ENCODE data around the gene SLC23A1. TPM values are rescaled to one million over a fixed set of nuclear protein-coding genes. Genes with fewer than 3 reads are reported as not detected.

The SLC23A1 gene
- total and polyA plus RNA-seq, 4 donors: 10.0 to 18.0 (median 17.4) TPM

DNA sequence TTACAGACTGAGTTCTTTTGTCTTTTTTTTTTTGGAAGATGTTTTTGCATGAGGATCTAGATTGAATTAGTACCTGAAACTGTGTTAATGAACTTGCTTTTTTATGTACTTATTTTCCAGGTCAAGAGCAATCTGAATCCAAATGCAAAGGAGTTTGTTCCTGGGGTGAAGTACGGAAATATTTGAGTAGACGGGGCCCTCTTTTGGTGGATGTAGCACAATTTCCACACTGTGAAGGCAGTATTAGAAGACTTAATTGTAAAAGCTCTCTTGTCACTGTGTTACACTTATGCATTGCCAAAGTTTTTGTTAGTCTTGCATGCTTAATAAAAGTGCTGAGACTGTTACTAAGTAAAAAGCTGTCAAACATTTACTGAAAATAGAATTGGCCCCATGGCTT lies 14.5 kb downstream of the SLC23A1 start:
- TF ChIP-seq RAD21 (IDR thresholded peaks at IDR 0.05): no peak
- no peak for TF ChIP-seq SP1 (IDR thresholded peaks at IDR 0.05)
- no peak for TF ChIP-seq ATF3 (IDR thresholded peaks at IDR 0.05)
- peaks cover 17 to 53% (median 37%) of the 10 kb centered on the region in 4 donors for H3K36me3 ChIP-seq (ENCODE audit: control insufficient read depth in 4 of 4, insufficient read depth in 3 of 4, low read depth in 1 of 4, low read length in 3 of 4)
- whole genome bisulfite sequencing: 75% methylated on average over 2 of the region's 2 CpGs

GRCh38 chr5:139364466-139364865 lies 18.6 kb downstream of the SLC23A1 start:
- Histone ChIP-seq H3K27ac (ENCODE audit: low read depth in 1 of 2, low read length in 2 of 2) (no peak overlapping the region), H3K4me1 (ENCODE audit: control insufficient read depth in 4 of 4, insufficient read depth in 4 of 4, low read length in 3 of 4) (no peaks in the 10 kb centered on the region), H3K27me3 (ENCODE audit: control insufficient read depth in 4 of 4, insufficient read depth in 4 of 4, low read length in 3 of 4) (no peaks in the 10 kb centered on the region), H3K9ac (ENCODE audit: low read depth in 1 of 2, low read length in 2 of 2) (no peak overlapping the region), H3K4me3 (ENCODE audit: low read depth in 1 of 3, low read length in 3 of 3) (no peak overlapping the region), H3K36me3 (ENCODE audit: control insufficient read depth in 4 of 4, insufficient read depth in 3 of 4, low read depth in 1 of 4, low read length in 3 of 4) (peaks cover 16 to 44% (median 30%) of the 10 kb centered on the region in 4 donors), H3K9me3 (ENCODE audit: control insufficient read depth in 4 of 4, low read length in 3 of 4) (no peaks in the 10 kb centered on the region)
- DNase-seq (ENCODE audit: low spot score): no peak
- 60% methylated on average over 2 of the region's 2 CpGs for WGBS
- TF ChIP-seq YY1 (IDR thresholded peaks at IDR 0.05) (no peak), ZBTB33 (IDR thresholded peaks at IDR 0.05) (no peak), FOXA2 (IDR thresholded peaks at IDR 0.05) (no peak), JUND (IDR thresholded peaks at IDR 0.05) (no peak)

More for the DNA sequence above, 14.5 kb downstream of the SLC23A1 start:
- DNase-seq (ENCODE audit: low spot score): no peak
- Histone ChIP-seq H3K9me3 (ENCODE audit: control insufficient read depth in 4 of 4, low read length in 3 of 4) (no peaks in the 10 kb centered on the region), H3K4me3 (ENCODE audit: low read depth in 1 of 3, low read length in 3 of 3) (no peak overlapping the region), H3K27me3 (ENCODE audit: control insufficient read depth in 4 of 4, insufficient read depth in 4 of 4, low read length in 3 of 4) (no peaks in the 10 kb centered on the region), H3K4me1 (ENCODE audit: control insufficient read depth in 4 of 4, insufficient read depth in 4 of 4, low read length in 3 of 4) (peaks cover 2 to 6% (median 5%) of the 10 kb centered on the region in 4 donors), H3K27ac (ENCODE audit: low read depth in 1 of 2, low read length in 2 of 2) (no peak overlapping the region), H3K9ac (ENCODE audit: low read depth in 1 of 2, low read length in 2 of 2) (no peak overlapping the region)

GRCh38 chr5:139363937-139364336 lies 19.2 kb downstream of the SLC23A1 start:
- Histone ChIP-seq H3K27ac (ENCODE audit: low read depth in 1 of 2, low read length in 2 of 2) (no peak overlapping the region), H3K9ac (ENCODE audit: low read depth in 1 of 2, low read length in 2 of 2) (no peak overlapping the region), H3K4me3 (ENCODE audit: low read depth in 1 of 3, low read length in 3 of 3) (no peak overlapping the region), H3K36me3 (ENCODE audit: control insufficient read depth in 4 of 4, insufficient read depth in 3 of 4, low read depth in 1 of 4, low read length in 3 of 4) (peaks cover 16 to 40% (median 29%) of the 10 kb centered on the region in 4 donors), H3K9me3 (ENCODE audit: control insufficient read depth in 4 of 4, low read length in 3 of 4) (no peaks in the 10 kb centered on the region), H3K27me3 (ENCODE audit: control insufficient read depth in 4 of 4, insufficient read depth in 4 of 4, low read length in 3 of 4) (no peaks in the 10 kb centered on the region), H3K4me1 (ENCODE audit: control insufficient read depth in 4 of 4, insufficient read depth in 4 of 4, low read length in 3 of 4) (no peaks in the 10 kb centered on the region)
- DNase-seq (ENCODE audit: low spot score): no peak
- TF ChIP-seq FOXA1 (IDR thresholded peaks at IDR 0.05) (no peak), RXRA (IDR thresholded peaks at IDR 0.05) (no peak), NR2F2 (IDR thresholded peaks at IDR 0.05) (no peak), ATF3 (IDR thresholded peaks at IDR 0.05) (no peak), EGR1 (IDR thresholded peaks at IDR 0.05; ENCODE audit: low read depth in 2 of 2) (no peak), JUND (IDR thresholded peaks at IDR 0.05) (no peak), SP1 (IDR thresholded peaks at IDR 0.05) (no peak), GABPA (IDR thresholded peaks at IDR 0.05 in 1 of 2, conservative IDR thresholded peaks at IDR 0.05 in 1 of 2) (no peak), HNF4G (IDR thresholded peaks at IDR 0.05) (no peak), HNF4A (conservative IDR thresholded peaks at IDR 0.05) (no peak), MAX (IDR thresholded peaks at IDR 0.05) (no peak), TAF1 (conservative IDR thresholded peaks at IDR 0.05) (no peak), RAD21 (IDR thresholded peaks at IDR 0.05) (no peak), FOXA2 (IDR thresholded peaks at IDR 0.05) (no peak), ZBTB33 (IDR thresholded peaks at IDR 0.05) (no peak), YY1 (IDR thresholded peaks at IDR 0.05) (no peak)
- TF ChIP-seq, protein P1, sequence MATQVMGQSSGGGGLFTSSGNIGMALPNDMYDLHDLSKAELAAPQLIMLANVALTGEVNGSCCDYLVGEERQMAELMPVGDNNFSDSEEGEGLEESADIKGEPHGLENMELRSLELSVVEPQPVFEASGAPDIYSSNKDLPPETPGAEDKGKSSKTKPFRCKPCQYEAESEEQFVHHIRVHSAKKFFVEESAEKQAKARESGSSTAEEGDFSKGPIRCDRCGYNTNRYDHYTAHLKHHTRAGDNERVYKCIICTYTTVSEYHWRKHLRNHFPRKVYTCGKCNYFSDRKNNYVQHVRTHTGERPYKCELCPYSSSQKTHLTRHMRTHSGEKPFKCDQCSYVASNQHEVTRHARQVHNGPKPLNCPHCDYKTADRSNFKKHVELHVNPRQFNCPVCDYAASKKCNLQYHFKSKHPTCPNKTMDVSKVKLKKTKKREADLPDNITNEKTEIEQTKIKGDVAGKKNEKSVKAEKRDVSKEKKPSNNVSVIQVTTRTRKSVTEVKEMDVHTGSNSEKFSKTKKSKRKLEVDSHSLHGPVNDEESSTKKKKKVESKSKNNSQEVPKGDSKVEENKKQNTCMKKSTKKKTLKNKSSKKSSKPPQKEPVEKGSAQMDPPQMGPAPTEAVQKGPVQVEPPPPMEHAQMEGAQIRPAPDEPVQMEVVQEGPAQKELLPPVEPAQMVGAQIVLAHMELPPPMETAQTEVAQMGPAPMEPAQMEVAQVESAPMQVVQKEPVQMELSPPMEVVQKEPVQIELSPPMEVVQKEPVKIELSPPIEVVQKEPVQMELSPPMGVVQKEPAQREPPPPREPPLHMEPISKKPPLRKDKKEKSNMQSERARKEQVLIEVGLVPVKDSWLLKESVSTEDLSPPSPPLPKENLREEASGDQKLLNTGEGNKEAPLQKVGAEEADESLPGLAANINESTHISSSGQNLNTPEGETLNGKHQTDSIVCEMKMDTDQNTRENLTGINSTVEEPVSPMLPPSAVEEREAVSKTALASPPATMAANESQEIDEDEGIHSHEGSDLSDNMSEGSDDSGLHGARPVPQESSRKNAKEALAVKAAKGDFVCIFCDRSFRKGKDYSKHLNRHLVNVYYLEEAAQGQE (IDR thresholded peaks at IDR 0.05): no peak
- TF ChIP-seq, protein P2, sequence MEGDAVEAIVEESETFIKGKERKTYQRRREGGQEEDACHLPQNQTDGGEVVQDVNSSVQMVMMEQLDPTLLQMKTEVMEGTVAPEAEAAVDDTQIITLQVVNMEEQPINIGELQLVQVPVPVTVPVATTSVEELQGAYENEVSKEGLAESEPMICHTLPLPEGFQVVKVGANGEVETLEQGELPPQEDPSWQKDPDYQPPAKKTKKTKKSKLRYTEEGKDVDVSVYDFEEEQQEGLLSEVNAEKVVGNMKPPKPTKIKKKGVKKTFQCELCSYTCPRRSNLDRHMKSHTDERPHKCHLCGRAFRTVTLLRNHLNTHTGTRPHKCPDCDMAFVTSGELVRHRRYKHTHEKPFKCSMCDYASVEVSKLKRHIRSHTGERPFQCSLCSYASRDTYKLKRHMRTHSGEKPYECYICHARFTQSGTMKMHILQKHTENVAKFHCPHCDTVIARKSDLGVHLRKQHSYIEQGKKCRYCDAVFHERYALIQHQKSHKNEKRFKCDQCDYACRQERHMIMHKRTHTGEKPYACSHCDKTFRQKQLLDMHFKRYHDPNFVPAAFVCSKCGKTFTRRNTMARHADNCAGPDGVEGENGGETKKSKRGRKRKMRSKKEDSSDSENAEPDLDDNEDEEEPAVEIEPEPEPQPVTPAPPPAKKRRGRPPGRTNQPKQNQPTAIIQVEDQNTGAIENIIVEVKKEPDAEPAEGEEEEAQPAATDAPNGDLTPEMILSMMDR (IDR thresholded peaks at IDR 0.05; ENCODE audit: low read depth, low read length, missing input control): no peak
- 80% methylated on average over 2 of the region's 2 CpGs for WGBS

Data from liver (tissue), 9 donors.